CD4-positive, CD25-positive, alpha-beta regulatory T cell (primary cell): ENCODE results near the gene HNRNPA2B1. TPM values are rescaled to one million over a fixed set of nuclear protein-coding genes. Genes with fewer than 3 reads are reported as not detected.
"Not testable (repeated sequence)": the region's sequence is repeated elsewhere in the genome, so short reads cannot be mapped to it uniquely, and the experiment has no call there.

Experiments
- ATAC-seq, 2 donors: fragments of 150-1000 bp; cut with Tn5 transposase; one replicate each; pipeline ENCODE4 v1.10.0; 2021; ENCODE audit warnings: low read depth in 2 of 2, moderate number of reproducible peaks in 2 of 2, moderate library complexity in 1 of 2
- DNase-seq, 3 donors: peaks; one replicate each; pipeline versions ENCODE4 v3.0.0 to v3.0.0-alpha.2; 2012 to 2022; ENCODE audit warnings: mixed read lengths in 1 of 3
- H3K27ac ChIP-seq: one replicate; pipeline ENCODE4 v1.7.0; 2013; ENCODE audit warnings: mild to moderate bottlenecking, low read length; ENCODE audit not compliant: insufficient read depth, poor library complexity, severe bottlenecking
- H3K27me3 ChIP-seq: one replicate; pipeline ENCODE4 v1.7.0; 2013; ENCODE audit warnings: low read length; ENCODE audit not compliant: control insufficient read depth, insufficient read depth
- H3K36me3 ChIP-seq: one replicate; pipeline ENCODE4 v1.7.0; 2013; ENCODE audit warnings: mild to moderate bottlenecking, low read length, moderate library complexity; ENCODE audit not compliant: control insufficient read depth, insufficient read depth
- H3K4me1 ChIP-seq: 2 replicates; pipeline ENCODE4 v1.7.0; 2013; ENCODE audit warnings: mild to moderate bottlenecking, low read length; ENCODE audit not compliant: insufficient read depth, control insufficient read depth, poor library complexity, severe bottlenecking
- H3K4me3 ChIP-seq: one replicate; pipeline ENCODE4 v1.7.0; 2013; ENCODE audit warnings: low read depth, mild to moderate bottlenecking, low read length, moderate library complexity
- H3K9me3 ChIP-seq, 2 experiments: 1 replicate in 1 of 2; 2 replicates in 1 of 2; pipeline ENCODE4 v1.7.0; 2013; ENCODE audit warnings: low read length in 2 of 2, mild to moderate bottlenecking in 1 of 2, moderate library complexity in 1 of 2; ENCODE audit not compliant: control insufficient read depth in 2 of 2
- H3K27ac Mint-ChIP-seq, 3 donors: one replicate each; pipeline ENCODE4 v1.8.0; 2020 to 2022; ENCODE audit warnings: mild to moderate bottlenecking in 3 of 3, mixed read lengths in 3 of 3, moderate library complexity in 2 of 3
- H3K27me3 Mint-ChIP-seq: one replicate; pipeline ENCODE4 v1.8.0; 2022; ENCODE audit warnings: mild to moderate bottlenecking, mixed read lengths
- H3K36me3 Mint-ChIP-seq: one replicate; pipeline ENCODE4 v1.8.0; 2020; ENCODE audit warnings: mixed read lengths
- H3K4me1 Mint-ChIP-seq, 4 donors: one replicate each; pipeline ENCODE4 v1.8.0; 2020 to 2022; ENCODE audit warnings: mixed read lengths in 4 of 4, mild to moderate bottlenecking in 1 of 4
- H3K4me3 Mint-ChIP-seq, 4 donors: one replicate each; pipeline ENCODE4 v1.8.0; 2020 to 2022; ENCODE audit warnings: mild to moderate bottlenecking in 4 of 4, mixed read lengths in 4 of 4, moderate library complexity in 3 of 4
- H3K9me3 Mint-ChIP-seq, 7 donors: one replicate each; pipeline ENCODE4 v1.8.0; 2020 to 2022; ENCODE audit warnings: mixed read lengths in 7 of 7, mild to moderate bottlenecking in 3 of 7, moderate library complexity in 2 of 7
- polyA plus RNA-seq, 4 donors: library from polyadenylated mRNA; unstranded; fragments of 300-500 nt; fragmentation: Illumina TruSeq; gene quantifications; one replicate each; pipeline ENCODE4 v1.2.3, GENCODE V29; 2021
- total RNA-seq: library from RNA; stranded (reverse); gene quantifications from one replicate; pipeline ENCODE4 v1.2.3, GENCODE V29; 2022

Gene HNRNPA2B1
- total and polyA plus RNA-seq, 5 donors from 2014 or later = 465 to 541 (median 509) TPM

- peaks cover 29% of the 10 kb centered on the region for H3K36me3 Mint-ChIP-seq
- ATAC-seq (no peak), DNase-seq (no peak)
- peaks cover 0 to 1% (median 0%) of the 10 kb centered on the region in 7 donors for H3K9me3 Mint-ChIP-seq
- H3K27me3 Mint-ChIP-seq = no peaks in the 10 kb centered on the region
- H3K4me3 ChIP-seq = no peak overlapping the region
- peaks cover 27 to 79% (median 58%) of the 10 kb centered on the region in 4 donors for H3K4me1 Mint-ChIP-seq
- no peak overlapping the region for H3K27ac ChIP-seq
- H3K4me3 Mint-ChIP-seq = no peak overlapping the region
- no peaks in the 10 kb centered on the region for H3K27me3 ChIP-seq
- H3K27ac Mint-ChIP-seq = peak overlapping the region in 1 of 3 donors; percentile 76
- peaks cover 14% of the 10 kb centered on the region for H3K4me1 ChIP-seq
- H3K36me3 ChIP-seq = peaks cover 9% of the 10 kb centered on the region
- no peaks in the 10 kb centered on the region for H3K9me3 ChIP-seq
Observed at GRCh38 chr7:26182283-26182682, 18.3 kb downstream of the HNRNPA2B1 start.

- peaks cover 22 to 77% (median 52%) of the 10 kb centered on the region in 4 donors for H3K4me1 Mint-ChIP-seq
- H3K4me3 ChIP-seq = no peak overlapping the region
- H3K9me3 Mint-ChIP-seq = peaks cover 0 to 1% (median 0%) of the 10 kb centered on the region in 7 donors
- peaks cover 7% of the 10 kb centered on the region for H3K4me1 ChIP-seq
- H3K9me3 ChIP-seq = no peaks in the 10 kb centered on the region
- H3K27ac Mint-ChIP-seq = peak overlapping the region in 1 of 3 donors; percentile 67
- H3K27me3 Mint-ChIP-seq = no peaks in the 10 kb centered on the region
- H3K36me3 Mint-ChIP-seq = peaks cover 27% of the 10 kb centered on the region
- DNase-seq (no peak), ATAC-seq (no peak)
- no peak overlapping the region for H3K27ac ChIP-seq
- H3K27me3 ChIP-seq = no peaks in the 10 kb centered on the region
- H3K36me3 ChIP-seq = peaks cover 9% of the 10 kb centered on the region
- H3K4me3 Mint-ChIP-seq = no peak overlapping the region
Observed at GRCh38 chr7:26181474-26182227, 18.9 kb downstream of the HNRNPA2B1 start.

GRCh38 chr7:26180792-26181198, 19.8 kb downstream of the HNRNPA2B1 start:
- peak overlapping the region in 1 of 3 donors; percentile 33 for H3K27ac Mint-ChIP-seq

GRCh38 chr7:26179826-26180497, 20.6 kb downstream of the HNRNPA2B1 start:
- no peaks in the 10 kb centered on the region for H3K27me3 Mint-ChIP-seq
- H3K36me3 ChIP-seq = peaks cover 2% of the 10 kb centered on the region
- H3K9me3 ChIP-seq = no peaks in the 10 kb centered on the region
- no peak for DNase-seq
- peak overlapping the region in 1 of 3 donors; percentile 33 for H3K27ac Mint-ChIP-seq
- H3K36me3 Mint-ChIP-seq = peaks cover 19% of the 10 kb centered on the region
- ATAC-seq = no peak
- no peaks in the 10 kb centered on the region for H3K27me3 ChIP-seq
- H3K27ac ChIP-seq = no peak overlapping the region
- H3K4me1 Mint-ChIP-seq = peaks cover 19 to 62% (median 38%) of the 10 kb centered on the region in 4 donors
- no peak overlapping the region for H3K4me3 ChIP-seq
- H3K4me1 ChIP-seq = peaks cover 4% of the 10 kb centered on the region
- H3K9me3 Mint-ChIP-seq = peaks cover 0 to 1% (median 0%) of the 10 kb centered on the region in 7 donors
- no peak overlapping the region for H3K4me3 Mint-ChIP-seq

More at GRCh38 chr7:26180792-26181198, 19.8 kb downstream of the HNRNPA2B1 start:
- Mint-ChIP-seq H3K4me1 (peaks cover 19 to 71% (median 46%) of the 10 kb centered on the region in 4 donors), H3K27me3 (no peaks in the 10 kb centered on the region), H3K36me3 (peaks cover 27% of the 10 kb centered on the region), H3K9me3 (peaks cover 0 to 1% (median 0%) of the 10 kb centered on the region in 7 donors), H3K4me3 (no peak overlapping the region)
- Histone ChIP-seq H3K27ac (no peak overlapping the region), H3K27me3 (no peaks in the 10 kb centered on the region), H3K9me3 (no peaks in the 10 kb centered on the region), H3K4me3 (no peak overlapping the region), H3K36me3 (peaks cover 4% of the 10 kb centered on the region), H3K4me1 (peaks cover 4% of the 10 kb centered on the region)
- DNase-seq (no peak), ATAC-seq (no peak)

- H3K9me3 Mint-ChIP-seq = peaks cover 0 to under 1% (median 0%) of the 10 kb centered on the region in 7 donors
- peak overlapping the region in 1 of 3 donors; percentile 33 for H3K27ac Mint-ChIP-seq
Observed at GRCh38 chr7:26179422-26179821, 21.1 kb downstream of the HNRNPA2B1 start.

GRCh38 chr7:26178272-26178960, 22.1 kb downstream of the HNRNPA2B1 start:
- no peak for ATAC-seq
- Mint-ChIP-seq H3K36me3 (peaks cover 15% of the 10 kb centered on the region), H3K27me3 (no peaks in the 10 kb centered on the region), H3K27ac (peak overlapping the region; percentile 31 to 83 (median 75)), H3K4me3 (no peak overlapping the region), H3K4me1 (peaks cover 30 to 59% (median 39%) of the 10 kb centered on the region in 4 donors), H3K9me3 (no peaks in the 10 kb centered on the region)
- Histone ChIP-seq H3K4me3 (no peak overlapping the region), H3K4me1 (peaks cover 4% of the 10 kb centered on the region), H3K27ac (peak overlapping the region; percentile 21), H3K27me3 (no peaks in the 10 kb centered on the region), H3K36me3 (peaks cover 2% of the 10 kb centered on the region), H3K9me3 (no peaks in the 10 kb centered on the region)
- DNase-seq = no peak

More at GRCh38 chr7:26179422-26179821, 21.1 kb downstream of the HNRNPA2B1 start:
- no peaks in the 10 kb centered on the region for H3K27me3 ChIP-seq
- DNase-seq = no peak
- peaks cover 16% of the 10 kb centered on the region for H3K36me3 Mint-ChIP-seq
- H3K4me3 ChIP-seq = no peak overlapping the region
- H3K27me3 Mint-ChIP-seq = no peaks in the 10 kb centered on the region
- no peaks in the 10 kb centered on the region for H3K9me3 ChIP-seq
- H3K36me3 ChIP-seq = peaks cover 2% of the 10 kb centered on the region
- H3K27ac ChIP-seq = no peak overlapping the region
- H3K4me3 Mint-ChIP-seq = no peak overlapping the region
- ATAC-seq = no peak
- H3K4me1 ChIP-seq = peaks cover 4% of the 10 kb centered on the region
- peaks cover 23 to 60% (median 35%) of the 10 kb centered on the region in 4 donors for H3K4me1 Mint-ChIP-seq

- not testable (repeated sequence) for ATAC-seq, H3K27me3 Mint-ChIP-seq, DNase-seq, H3K36me3 ChIP-seq, H3K27ac ChIP-seq, H3K9me3 Mint-ChIP-seq, H3K9me3 ChIP-seq, H3K4me3 ChIP-seq, H3K27me3 ChIP-seq, H3K4me1 ChIP-seq, H3K4me3 Mint-ChIP-seq
- Mint-ChIP-seq H3K4me1 (peaks cover 30 to 52% (median 40%) of the 10 kb centered on the region in 4 donors), H3K27ac (peak overlapping the region in 2 of 3 donors; percentile 75 to 80), H3K36me3 (peaks cover 15% of the 10 kb centered on the region)
Observed at GRCh38 chr7:26177269-26177668, 23.3 kb downstream of the HNRNPA2B1 start.
